ENCODE measurements around the gene ACP4. TPM values are rescaled to one million over a fixed set of nuclear protein-coding genes. Genes with fewer than 3 reads are reported as not detected.

The ACP4 gene
- total RNA-seq, 1 donor: not detected

- Histone ChIP-seq H3K4me2 (ENCODE audit: insufficient read depth, low read length) (no peak overlapping the region), H4K20me1 (ENCODE audit: insufficient read depth, low read length) (no peaks in the 10 kb centered on the region), H3K27ac (ENCODE audit: low read depth, low read length) (no peak overlapping the region), H3K79me2 (ENCODE audit: insufficient read depth, low read length) (no peaks in the 10 kb centered on the region), H3K9me3 (ENCODE audit: low read depth, low read length) (no peaks in the 10 kb centered on the region), H3K4me3 (ENCODE audit: insufficient read depth, low read length) (no peak overlapping the region), H3K36me3 (ENCODE audit: insufficient read depth, low read length) (no peaks in the 10 kb centered on the region), H3K4me1 (ENCODE audit: insufficient read depth, low read length) (no peaks in the 10 kb centered on the region), H2AFZ (ENCODE audit: low read length) (no peak overlapping the region), H3K27me3 (ENCODE audit: insufficient read depth, low read length) (peaks cover 28% of the 10 kb centered on the region)
- DNase-seq (ENCODE audit: insufficient read length, low spot score, missing footprints): peak; percentile 71
- TF ChIP-seq CTCF (IDR thresholded peaks at IDR 0.05; ENCODE audit: extremely low read depth, low read depth, low read length): no peak
Measured at GRCh38 chr19:50818859-50819472, 28.8 kb downstream of the ACP4 start.

GRCh38 chr19:50819636-50820035 is 29.4 kb downstream of the ACP4 start:
- Histone ChIP-seq H3K4me1 (ENCODE audit: insufficient read depth, low read length) (no peaks in the 10 kb centered on the region), H3K4me2 (ENCODE audit: insufficient read depth, low read length) (no peak overlapping the region), H3K27ac (ENCODE audit: low read depth, low read length) (no peak overlapping the region), H4K20me1 (ENCODE audit: insufficient read depth, low read length) (no peaks in the 10 kb centered on the region), H2AFZ (ENCODE audit: low read length) (no peak overlapping the region), H3K9me3 (ENCODE audit: low read depth, low read length) (no peaks in the 10 kb centered on the region), H3K36me3 (ENCODE audit: insufficient read depth, low read length) (no peaks in the 10 kb centered on the region), H3K4me3 (ENCODE audit: insufficient read depth, low read length) (no peak overlapping the region), H3K27me3 (ENCODE audit: insufficient read depth, low read length) (peaks cover 28% of the 10 kb centered on the region), H3K79me2 (ENCODE audit: insufficient read depth, low read length) (no peaks in the 10 kb centered on the region)
- no peak for TF ChIP-seq CTCF (IDR thresholded peaks at IDR 0.05; ENCODE audit: extremely low read depth, low read depth, low read length)
- peak; percentile 49 for DNase-seq (ENCODE audit: insufficient read length, low spot score, missing footprints)

GRCh38 chr19:50820086-50820485 is 29.9 kb downstream of the ACP4 start:
- H4K20me1 ChIP-seq (ENCODE audit: insufficient read depth, low read length): no peaks in the 10 kb centered on the region
- peak; percentile 48 for DNase-seq (ENCODE audit: insufficient read length, low spot score, missing footprints)
- H3K27ac ChIP-seq (ENCODE audit: low read depth, low read length): no peak overlapping the region
- H2AFZ ChIP-seq (ENCODE audit: low read length): no peak overlapping the region
- no peaks in the 10 kb centered on the region for H3K36me3 ChIP-seq (ENCODE audit: insufficient read depth, low read length)
- TF ChIP-seq CTCF (IDR thresholded peaks at IDR 0.05; ENCODE audit: extremely low read depth, low read depth, low read length): no peak
- H3K4me2 ChIP-seq (ENCODE audit: insufficient read depth, low read length): no peak overlapping the region
- H3K79me2 ChIP-seq (ENCODE audit: insufficient read depth, low read length): no peaks in the 10 kb centered on the region
- H3K4me1 ChIP-seq (ENCODE audit: insufficient read depth, low read length): no peaks in the 10 kb centered on the region
- H3K4me3 ChIP-seq (ENCODE audit: insufficient read depth, low read length): no peak overlapping the region
- no peaks in the 10 kb centered on the region for H3K9me3 ChIP-seq (ENCODE audit: low read depth, low read length)
- H3K27me3 ChIP-seq (ENCODE audit: insufficient read depth, low read length): peaks cover 28% of the 10 kb centered on the region

GRCh38 chr19:50820549-50821247 is 30.5 kb downstream of the ACP4 start:
- peak; percentile 55 for DNase-seq (ENCODE audit: insufficient read length, low spot score, missing footprints)
- Histone ChIP-seq H3K36me3 (ENCODE audit: insufficient read depth, low read length) (no peaks in the 10 kb centered on the region), H3K79me2 (ENCODE audit: insufficient read depth, low read length) (no peaks in the 10 kb centered on the region), H4K20me1 (ENCODE audit: insufficient read depth, low read length) (no peaks in the 10 kb centered on the region), H3K4me1 (ENCODE audit: insufficient read depth, low read length) (no peaks in the 10 kb centered on the region), H3K27ac (ENCODE audit: low read depth, low read length) (no peak overlapping the region), H3K4me2 (ENCODE audit: insufficient read depth, low read length) (no peak overlapping the region), H3K27me3 (ENCODE audit: insufficient read depth, low read length) (peaks cover 28% of the 10 kb centered on the region), H3K4me3 (ENCODE audit: insufficient read depth, low read length) (no peak overlapping the region), H2AFZ (ENCODE audit: low read length) (no peak overlapping the region), H3K9me3 (ENCODE audit: low read depth, low read length) (no peaks in the 10 kb centered on the region)
- no peak for TF ChIP-seq CTCF (IDR thresholded peaks at IDR 0.05; ENCODE audit: extremely low read depth, low read depth, low read length)
